ENCODE results near the gene C1orf105.

DNA sequence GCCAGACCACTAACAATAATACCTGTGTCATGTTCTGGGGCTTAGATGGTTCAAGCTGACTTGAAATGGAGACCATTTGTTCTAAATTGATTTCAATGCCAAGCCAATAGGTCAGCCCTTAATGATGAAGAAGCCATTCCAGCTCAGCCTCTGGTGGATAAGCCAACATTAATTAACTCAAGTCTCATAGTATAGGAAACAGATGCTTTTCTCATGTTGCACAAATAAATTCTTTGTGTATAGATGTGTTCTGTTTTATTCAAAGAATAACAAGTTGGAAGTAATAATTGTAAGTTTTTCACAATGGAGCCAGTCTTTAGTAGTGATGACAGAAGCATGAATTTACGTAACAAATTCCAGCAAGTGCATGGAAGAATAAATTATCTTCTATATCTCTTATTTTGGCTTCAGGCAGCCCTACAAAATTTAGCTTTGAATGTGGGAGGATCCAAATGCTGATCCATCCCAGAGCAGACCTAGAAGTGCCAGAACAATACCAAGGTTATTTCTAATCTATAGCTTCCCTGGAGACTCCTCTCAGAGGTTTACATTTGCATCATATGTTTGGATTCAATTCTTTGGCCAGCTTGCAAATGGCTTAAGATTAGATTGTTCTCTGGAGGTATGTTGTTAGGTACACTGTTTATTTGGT is 42.2 kb upstream of the C1orf105 start:
- TF ChIP-seq, protein P1, sequence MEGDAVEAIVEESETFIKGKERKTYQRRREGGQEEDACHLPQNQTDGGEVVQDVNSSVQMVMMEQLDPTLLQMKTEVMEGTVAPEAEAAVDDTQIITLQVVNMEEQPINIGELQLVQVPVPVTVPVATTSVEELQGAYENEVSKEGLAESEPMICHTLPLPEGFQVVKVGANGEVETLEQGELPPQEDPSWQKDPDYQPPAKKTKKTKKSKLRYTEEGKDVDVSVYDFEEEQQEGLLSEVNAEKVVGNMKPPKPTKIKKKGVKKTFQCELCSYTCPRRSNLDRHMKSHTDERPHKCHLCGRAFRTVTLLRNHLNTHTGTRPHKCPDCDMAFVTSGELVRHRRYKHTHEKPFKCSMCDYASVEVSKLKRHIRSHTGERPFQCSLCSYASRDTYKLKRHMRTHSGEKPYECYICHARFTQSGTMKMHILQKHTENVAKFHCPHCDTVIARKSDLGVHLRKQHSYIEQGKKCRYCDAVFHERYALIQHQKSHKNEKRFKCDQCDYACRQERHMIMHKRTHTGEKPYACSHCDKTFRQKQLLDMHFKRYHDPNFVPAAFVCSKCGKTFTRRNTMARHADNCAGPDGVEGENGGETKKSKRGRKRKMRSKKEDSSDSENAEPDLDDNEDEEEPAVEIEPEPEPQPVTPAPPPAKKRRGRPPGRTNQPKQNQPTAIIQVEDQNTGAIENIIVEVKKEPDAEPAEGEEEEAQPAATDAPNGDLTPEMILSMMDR (IDR thresholded peaks at IDR 0.05): no peak
- no peak for TF ChIP-seq POLR2A (IDR thresholded peaks at IDR 0.05)

Data from esophagus squamous epithelium (tissue), 4 donors.